ENCODE data around the gene NECAB2.
A peak's percentile ranks its signal among the peaks of the same experiment; 100 is the strongest.

Gene NECAB2

DNA sequence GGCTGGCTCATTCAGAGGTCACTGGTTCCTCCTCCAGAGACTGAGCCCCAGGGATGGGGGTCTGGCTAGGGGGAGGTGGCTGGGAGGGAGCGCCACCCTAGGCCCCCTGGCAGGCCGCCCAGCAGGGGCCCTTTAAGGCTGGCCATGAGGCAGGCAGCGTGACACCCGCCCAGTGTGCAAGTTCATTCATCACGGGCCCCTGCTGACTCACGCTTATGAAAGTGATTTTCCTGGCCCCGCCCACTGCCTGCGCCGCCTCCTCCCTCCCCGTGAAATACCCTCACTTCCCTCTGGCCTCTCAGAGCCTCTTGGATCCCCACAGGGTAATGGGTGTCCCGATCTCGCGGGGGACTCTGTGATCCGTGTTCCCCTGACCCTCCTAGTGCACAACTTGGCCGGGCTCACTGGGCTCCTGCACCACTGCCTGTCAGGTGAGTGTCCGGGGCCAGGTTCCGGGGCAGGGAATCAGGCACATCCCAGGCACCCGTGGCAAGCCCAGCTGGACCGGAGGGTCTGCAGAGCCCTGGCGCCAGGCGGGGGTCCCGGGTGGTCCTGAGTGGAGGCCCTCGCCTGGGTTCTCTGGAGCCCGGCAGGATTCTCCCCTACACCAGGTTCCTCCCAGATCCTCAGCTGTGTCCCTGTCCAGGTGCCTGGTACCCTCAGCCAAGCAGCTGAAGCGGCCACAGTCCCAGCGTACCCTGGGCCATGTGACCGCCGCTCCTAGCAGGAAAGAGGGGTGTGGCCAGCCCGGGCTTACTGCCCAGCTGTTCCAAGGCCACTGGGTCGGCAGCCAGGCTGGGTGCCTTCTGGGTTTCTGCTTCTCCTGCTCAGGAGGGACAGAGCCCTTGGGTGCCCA, 14.9 kb upstream of the NECAB2 start, which contains the start of gene OSGIN1:
Gene OSGIN1 (plus strand): TSS at position 301 of the 856 bp plus-strand sequence. CDS start 4,432 bp downstream, outside the sequence.
- peak; percentile 90 for DNase-seq

DNA sequence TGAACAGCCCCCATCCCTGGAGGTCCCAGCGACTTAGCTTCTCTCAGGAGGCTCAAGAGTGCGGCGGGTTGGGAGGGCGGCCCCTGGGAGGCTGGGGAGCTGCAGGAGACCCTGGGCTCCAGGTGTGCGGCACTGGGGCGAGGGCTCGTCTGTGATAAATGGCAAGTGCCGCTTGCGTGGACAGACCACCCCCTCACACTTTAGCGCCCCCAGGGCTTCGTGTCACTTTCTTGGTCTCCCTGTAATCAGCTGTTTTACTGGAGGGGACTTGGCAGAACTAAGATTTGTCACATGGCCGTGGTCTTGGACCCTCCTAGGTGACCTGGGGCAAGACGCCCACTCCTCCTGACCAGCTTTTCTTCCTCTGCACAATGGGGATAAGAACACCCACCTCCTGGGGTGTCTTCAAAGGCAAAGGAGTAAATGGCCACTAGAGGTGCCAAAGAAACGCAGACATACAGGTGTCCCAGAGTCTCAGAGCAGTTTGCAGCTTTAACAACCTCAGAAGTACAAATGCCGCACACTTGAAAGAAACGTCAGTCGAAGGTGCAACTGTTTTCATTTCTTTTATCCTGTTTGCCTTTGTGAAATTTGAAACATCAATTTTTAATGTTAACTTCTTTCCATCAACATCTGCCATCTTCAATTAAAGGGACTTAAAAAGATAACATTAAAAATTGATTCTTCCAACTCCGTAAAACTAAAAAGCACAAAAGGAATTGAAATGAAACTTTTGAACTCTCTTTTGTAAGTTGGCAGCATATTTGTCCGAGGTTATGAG, 14.1 kb upstream of the NECAB2 start:
- no peak for DNase-seq

DNA sequence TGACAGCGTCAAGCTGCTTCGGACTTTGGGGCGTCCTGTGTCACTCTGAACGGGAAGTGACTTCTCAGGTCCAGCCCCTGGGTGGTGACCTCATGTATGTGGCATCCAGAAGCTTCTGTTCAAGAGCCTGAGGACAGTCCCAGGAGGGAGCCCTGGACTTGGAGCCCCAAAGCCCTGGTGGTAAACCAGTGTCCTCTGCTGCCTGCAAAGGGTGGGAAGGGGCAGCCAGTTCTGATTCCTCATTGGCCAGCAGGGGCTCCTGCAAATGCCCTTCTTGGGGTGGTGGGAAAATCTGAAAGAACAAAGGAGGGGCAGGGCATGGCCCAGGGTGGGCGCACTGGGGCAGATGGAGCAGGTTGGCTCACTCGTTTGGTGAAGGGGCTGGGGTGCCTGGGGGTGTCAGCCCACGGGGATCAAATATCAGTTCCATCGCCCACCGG, 13.4 kb upstream of the NECAB2 start:
- no peak for DNase-seq

DNA sequence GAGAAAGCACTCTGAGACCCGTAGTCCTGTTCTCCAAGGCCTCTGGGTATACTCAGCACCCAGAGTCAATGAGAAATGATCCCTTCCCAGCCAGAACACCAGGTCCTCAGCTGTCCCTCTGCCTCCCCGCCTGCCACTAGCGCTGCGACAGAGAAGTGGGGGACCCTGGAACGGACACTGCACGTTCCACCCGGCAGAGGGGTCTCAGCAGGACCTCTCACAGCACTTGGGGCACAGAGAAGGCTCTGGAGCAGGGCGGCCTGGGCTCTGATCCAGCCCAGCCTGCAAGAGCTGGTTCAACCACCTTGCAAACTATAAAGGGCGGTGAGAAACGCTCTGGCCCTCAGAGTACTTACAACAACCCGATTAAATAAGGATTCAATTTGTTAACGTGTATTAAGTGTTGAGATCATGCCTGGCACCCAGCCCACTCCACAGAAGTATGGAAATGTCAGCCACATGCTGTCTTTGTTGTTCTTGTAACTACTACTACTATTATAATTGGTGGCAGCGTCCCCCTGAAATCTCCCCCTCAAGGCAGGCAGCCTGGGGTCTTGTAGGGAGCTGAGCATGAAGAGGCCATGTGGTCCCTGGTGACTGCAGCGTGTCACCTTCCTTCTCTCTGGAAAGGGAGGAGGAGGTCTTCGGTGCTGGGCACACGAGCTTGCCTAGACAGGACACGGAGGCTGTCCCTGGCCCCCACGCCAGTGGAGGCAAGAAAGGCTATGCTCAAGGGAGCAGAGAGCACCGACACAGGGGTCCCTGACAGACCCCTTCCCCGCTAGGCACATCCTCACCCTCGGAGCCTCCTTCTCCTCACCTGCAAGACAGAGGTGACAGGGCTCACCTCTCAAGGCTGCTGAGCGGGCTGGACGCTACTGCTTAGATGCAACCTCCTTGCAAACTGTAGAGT, 12.6 kb upstream of the NECAB2 start:
- no peak for DNase-seq

DNA sequence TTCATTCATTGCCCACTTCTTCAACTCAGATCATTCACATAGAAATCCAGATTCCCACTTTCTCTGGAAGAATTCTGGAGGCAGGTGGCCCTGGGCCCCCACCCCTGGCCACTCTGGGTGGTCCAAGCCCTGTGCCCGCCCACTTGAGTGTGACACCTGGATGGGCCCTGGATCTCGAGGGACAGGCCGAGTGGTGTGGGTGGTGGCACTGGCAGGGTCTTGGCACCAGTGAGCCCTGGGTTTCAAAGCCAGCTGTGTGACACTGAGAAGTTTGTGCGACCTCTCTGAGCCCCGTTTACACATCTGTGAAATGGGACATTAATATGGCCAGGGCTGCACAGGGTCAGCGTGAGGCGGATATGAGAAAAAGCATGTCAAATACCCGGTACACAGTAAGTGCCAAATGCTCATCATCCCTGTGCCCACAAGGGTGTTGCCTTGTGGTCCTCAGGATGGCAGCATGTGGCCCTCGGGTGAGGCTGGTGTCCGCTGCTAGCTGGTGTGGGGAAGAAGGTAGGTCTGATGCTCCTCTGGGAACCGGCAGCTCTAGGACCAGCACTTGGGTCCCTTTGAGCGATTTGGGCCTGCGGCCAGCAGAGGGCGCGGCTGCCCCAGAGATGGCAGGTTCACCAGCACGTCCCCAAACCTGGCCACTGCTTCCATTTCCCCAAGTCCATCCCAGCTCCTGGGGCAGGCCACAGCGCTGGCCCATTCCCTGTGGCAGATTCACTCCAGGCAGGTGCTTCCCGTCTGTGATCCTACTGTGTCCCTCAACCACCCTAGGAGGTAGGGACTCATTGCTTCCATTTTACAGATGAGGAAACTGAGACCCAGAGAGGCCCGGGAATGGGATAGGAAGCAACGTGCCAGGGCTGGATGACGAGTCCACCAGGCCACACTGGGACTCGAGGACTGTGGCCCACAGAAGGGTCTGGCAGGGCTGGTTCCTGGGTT, 11.4 kb upstream of the NECAB2 start:
- DNase-seq: peak; percentile 89

DNA sequence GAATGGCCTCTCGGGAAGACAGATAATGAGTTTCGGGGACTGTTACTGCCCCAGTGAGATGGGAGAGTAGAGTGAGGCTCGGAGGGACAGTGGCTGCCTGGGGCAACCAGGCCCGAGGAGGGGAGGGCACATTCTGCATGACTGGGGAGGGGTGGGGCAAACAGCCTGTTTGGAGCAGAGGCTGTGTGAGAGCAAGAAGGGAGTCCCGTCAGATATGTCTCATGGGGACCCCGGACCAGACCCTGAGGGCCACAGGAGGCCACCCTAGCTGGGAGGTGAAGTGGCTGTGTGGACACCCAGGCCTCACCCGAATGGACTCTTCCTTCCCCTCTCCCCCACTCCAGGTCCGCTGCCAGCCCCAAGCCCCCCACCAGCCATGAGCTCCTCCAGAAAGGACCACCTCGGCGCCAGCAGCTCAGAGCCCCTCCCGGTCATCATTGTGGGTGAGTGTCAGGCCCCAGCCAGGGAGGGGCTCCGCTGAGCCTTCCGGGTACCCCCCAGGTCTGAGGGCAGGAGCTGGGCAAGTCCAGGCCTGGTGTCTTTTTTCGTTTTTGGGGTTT, 10.7 kb upstream of the NECAB2 start:
- no peak for DNase-seq

DNA sequence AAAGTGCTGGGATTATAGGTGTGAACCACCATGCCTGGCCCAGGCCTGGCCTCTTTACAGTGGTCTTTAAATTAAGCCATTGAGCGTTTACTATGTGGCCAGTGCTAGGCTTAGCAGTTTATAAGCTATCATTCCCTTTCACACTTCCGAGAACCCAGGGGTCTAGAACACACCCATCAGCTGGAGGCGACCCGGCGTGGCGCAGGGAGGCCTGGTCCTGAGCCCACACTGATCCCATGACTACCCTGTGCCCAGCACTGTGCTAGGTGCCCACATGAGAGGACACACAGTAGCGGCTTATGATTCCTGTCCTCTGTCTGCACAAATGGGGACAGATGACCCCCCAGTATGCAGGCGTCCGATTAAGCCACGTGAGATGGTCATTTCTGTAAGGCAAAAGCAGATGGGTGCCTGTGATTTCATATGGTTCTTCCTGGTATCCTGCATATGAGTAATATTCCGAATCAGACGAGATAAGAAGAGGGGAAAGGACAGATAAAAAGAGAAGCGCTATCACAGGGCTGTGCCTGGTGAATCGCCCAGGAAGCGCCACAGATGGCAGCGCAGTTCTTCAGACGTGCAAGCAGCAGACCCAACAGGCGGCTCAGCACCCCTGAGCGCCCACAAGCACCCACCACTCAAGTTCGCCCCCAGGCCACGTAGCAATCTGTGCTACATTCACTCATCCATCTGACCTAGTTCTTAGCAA, 9.8 kb upstream of the NECAB2 start:
- DNase-seq: no peak

DNA sequence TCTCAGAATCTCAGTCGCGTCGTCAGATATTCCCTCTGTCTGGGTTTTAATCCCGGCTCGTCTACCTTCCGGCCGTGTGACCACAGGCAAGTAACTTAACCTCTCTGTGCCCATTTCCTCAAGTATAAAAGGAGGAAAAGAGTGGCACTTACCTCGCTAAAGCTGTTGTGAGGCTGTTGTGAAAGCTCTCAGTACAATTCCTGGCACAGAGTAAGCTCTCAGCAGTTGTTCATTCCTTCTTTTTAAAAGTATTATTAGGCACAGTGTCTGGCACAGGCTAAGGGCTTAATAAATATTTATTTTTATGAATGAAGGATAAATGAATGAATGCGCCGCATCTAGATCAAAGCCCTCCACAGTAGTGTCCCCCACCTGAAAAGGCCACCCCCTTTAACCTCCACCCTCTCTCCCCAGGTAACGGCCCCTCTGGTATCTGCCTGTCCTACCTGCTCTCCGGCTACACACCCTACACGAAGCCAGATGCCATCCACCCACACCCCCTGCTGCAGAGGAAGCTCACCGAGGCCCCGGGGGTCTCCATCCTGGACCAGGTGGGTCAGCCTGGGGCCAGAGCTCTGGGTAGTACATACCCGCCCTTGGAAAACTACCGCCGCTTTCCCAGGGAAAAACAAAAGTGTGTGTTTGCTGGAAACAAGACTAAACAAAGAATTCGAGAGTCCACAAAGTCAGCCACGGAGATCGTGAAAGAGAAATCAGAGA, 9.0 kb upstream of the NECAB2 start:
- DNase-seq: no peak

DNA sequence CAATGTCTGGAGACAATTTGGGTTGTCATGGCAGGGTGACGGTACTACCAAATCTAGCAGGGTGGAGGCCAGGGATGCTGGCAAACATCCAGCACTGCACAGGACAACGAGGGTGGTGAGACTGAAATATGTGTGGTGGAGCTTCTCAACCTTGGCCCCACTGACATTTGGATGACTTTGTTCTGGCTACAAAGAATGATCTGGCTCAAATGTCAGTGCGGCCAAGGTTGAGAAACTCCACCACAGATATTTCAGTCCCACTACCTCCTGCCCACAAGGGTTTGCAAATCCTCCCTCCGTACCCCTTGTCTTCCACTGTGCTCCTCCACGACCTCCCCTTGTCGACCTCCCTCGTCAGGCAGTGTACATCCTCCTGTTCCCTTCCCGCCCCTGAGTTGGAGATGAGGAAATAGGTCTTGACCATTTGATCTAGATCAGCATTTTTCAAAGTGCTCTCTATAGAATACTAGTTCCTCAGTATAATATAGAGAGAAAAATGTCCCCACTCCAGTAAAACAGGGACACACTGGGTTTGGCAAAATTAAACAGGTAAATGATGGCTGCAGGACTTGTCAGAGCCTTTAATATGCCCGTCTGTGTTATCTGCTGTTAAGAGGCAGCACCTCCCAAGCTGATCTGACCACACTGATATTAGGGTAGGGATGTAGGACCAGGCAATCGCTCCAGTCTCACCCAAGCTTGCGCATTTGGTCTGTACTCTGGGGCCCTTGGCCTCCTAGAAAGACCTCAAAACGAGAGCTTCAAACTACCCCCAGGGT, 8.2 kb upstream of the NECAB2 start:
- no peak for DNase-seq

DNA sequence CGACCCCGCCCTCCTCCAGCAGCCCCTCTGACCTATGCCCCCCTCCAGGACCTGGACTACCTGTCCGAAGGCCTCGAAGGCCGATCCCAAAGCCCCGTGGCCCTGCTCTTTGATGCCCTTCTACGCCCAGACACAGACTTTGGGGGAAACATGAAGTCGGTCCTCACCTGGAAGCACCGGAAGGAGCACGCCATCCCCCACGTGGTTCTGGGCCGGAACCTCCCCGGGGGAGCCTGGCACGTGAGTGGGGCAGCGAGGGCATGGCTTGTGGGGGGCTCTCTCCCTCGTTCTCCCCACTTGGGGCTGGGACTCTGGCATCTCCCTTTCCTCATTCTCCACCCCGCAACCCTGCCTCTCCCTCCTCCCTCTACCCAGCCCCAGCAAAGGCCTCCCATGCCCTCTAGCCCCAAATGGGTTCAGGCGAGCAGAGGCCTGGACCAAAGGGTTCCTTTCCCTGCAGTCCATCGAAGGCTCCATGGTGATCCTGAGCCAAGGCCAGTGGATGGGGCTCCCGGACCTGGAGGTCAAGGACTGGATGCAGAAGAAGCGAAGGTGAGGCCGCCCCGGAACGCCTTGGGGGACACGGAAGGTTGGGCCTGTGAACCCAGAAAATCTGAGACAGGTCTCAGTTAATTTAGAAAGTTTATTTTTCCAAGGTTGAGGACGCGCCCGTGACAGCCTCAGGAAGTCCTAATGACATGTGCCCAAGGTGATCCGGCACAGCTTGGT, 7.4 kb upstream of the NECAB2 start:
- no peak for DNase-seq

DNA sequence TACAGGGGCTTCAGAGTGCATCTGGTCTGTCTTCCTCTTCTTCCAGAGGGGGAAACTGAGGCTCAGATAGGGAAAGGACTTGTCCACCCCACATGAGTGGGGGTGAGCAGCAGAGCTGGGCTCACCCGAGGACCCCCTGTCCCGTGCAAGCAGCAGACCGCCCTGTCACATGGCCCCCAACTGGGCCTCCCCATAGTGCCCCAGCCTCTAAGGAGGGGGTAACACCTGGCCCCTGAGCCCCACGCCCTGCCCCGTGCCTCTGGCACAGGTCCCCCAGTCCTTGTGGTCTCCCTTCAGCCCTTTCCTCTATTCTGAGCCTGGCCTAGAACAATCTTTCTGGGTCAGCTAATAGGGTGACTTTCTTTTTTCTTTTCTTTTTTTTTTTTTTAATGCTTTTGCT, 6.5 kb upstream of the NECAB2 start:
- DNase-seq: no peak

DNA sequence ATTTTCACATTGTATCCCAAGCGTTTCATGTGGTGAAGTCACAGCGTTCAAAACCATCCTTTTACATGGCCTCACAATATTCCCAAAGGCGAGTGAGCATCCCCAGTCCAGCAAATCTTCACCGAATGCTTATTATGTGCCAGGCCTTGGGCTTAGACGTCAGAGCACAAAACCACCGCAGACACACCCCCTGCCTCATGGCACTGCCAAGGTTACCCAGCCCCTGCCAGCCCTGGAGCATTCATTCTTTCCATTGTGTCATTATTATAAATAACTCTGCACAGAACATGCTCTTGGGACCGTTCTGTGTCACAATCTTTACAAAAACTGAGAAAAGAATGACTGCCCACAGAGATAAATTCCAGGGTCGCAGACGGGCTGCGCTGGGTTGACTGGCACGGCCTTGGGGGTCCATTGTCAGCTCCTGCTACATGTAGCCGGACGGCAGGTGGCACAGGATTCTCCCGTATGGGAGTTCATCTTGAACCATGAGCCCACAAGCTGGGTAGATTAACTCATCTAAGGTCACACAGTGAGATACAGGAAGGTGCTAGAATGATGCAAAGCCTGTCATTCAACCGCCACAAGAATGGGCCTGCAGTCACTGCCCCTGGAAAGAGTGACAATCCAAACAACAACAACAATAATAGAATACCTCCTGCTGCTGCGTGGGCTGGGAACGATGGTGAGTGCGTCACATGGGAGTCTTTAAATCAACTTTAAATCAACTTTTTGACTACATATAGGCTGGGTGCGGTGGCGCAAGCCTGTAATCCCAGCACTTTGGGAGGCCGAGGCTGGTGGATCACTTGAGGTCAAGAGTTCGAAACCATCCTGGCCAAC, 4.5 kb upstream of the NECAB2 start:
- DNase-seq: no peak

DNA sequence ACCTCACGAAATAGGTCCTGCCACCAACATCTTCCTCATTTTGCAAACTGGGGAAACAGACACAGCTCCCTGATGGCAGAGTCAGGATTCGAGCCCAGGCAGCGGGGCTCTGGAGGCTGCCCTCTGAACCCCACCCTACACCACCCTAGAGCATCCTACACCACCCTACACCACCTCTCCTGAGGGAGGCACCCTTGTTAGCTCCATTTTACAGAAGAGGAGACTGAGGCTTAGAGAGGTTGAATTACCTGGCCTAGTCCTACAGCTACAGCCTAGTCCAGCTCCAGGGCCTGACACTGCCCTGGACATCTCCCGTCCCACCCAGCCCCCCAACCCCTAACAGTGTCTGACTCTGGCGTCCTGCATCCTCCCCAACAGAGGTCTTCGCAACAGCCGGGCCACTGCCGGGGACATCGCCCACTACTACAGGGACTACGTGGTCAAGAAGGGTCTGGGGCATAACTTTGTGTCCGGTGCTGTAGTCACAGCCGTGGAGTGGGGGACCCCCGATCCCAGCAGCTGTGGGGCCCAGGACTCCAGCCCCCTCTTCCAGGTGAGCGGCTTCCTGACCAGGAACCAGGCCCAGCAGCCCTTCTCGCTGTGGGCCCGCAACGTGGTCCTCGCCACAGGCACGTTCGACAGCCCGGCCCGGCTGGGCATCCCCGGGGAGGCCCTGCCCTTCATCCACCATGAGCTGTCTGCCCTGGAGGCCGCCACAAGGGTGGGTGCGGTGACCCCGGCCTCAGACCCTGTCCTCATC, 3.2 kb upstream of the NECAB2 start:
- DNase-seq: no peak

DNA sequence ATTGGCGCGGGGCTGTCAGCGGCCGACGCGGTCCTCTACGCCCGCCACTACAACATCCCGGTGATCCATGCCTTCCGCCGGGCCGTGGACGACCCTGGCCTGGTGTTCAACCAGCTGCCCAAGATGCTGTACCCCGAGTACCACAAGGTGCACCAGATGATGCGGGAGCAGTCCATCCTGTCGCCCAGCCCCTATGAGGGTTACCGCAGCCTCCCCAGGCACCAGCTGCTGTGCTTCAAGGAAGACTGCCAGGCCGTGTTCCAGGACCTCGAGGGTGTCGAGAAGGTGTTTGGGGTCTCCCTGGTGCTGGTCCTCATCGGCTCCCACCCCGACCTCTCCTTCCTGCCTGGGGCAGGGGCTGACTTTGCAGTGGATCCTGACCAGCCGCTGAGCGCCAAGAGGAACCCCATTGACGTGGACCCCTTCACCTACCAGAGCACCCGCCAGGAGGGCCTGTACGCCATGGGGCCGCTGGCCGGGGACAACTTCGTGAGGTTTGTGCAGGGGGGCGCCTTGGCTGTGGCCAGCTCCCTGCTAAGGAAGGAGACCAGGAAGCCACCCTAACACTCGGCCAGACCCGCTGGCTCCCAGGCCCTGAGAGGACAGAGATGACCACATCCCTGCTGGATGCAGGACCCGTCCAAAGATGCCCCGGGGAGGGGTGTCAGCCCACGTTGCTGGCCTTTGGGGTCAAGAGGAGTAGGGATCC, 2.4 kb upstream of the NECAB2 start:
- no peak for DNase-seq

DNA sequence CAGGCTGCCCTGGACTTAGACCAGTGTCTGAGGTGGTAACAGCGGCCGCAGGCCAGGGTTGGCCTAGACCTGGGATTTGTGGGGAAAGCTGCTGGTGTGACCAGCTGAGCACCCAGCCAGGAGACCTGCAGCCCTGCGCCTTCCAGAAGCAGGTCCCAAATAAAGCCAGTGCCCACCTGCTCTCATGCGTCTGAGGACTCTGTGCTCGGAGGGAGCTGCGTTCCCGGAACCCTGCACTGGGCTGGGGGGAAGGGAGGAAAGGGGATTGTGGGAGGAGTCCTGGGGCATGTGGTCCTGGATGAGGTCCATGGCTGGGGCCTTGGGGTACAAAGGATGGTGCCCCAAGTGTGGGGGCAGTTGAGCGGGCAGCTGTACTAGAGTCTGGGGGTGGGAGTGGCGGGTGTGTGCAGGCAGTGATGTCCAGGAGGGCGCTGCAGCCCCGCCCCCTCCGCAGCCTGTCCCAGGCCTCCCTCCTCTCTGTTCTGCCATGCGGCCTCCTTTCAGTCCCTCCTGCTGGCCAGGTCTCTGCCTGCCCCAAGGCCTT, 1.8 kb upstream of the NECAB2 start:
- no peak for DNase-seq

DNA sequence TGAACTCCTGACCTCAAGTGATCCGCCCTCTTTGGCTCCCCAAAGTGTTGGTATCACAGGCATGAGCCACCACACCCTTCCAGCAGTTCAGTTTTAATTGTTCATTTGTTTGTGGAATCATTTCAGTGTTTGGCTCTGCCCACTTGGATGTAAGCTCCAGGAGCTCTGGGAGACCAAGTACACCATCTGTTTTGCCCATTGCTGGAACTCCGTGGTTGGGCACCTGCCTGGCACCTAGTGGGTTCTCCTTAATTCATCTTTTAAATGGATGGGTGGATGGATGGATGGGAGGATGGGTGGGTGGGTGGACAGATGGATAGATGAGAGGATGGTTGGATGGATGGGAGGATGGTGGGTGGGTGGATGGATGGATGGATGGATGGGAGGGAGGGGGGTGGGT, 953 bp upstream of the NECAB2 start:
- no peak for DNase-seq
